Upper lobe of left lung (tissue), 6 donors: ENCODE data around the gene CLNK. TPM values are rescaled to one million over a fixed set of nuclear protein-coding genes. Genes with fewer than 3 reads are reported as not detected.

Experiments used
- ATAC-seq, 2 donors: fragments of 200-7000 bp; cut with Tn5 transposase; one replicate each; pipeline ENCODE4 v1.9.1; 2022; ENCODE audit warnings: mild to moderate bottlenecking in 2 of 2, moderate library complexity in 2 of 2; ENCODE audit not compliant: low FRiP score in 2 of 2
- DNase-seq, 2 donors: peaks; one replicate each; pipeline ENCODE4 v3.0.0-alpha.2; 2019 to 2020
- H3K27ac ChIP-seq, 4 donors: fragments of 200-600 bp; sonication (generic); one replicate each; pipeline ENCODE4 v1.5.1; 2016 to 2019
- H3K27me3 ChIP-seq, 4 donors: fragments of 200-600 bp; sonication (generic); one replicate each; pipeline ENCODE4 v1.5.1; 2017 to 2019
- H3K36me3 ChIP-seq, 4 donors: fragments of 200-600 bp; sonication (generic); one replicate each; pipeline ENCODE4 v1.5.1; 2016 to 2019
- H3K4me1 ChIP-seq, 4 donors: fragments of 200-600 bp; sonication (generic); one replicate each; pipeline ENCODE4 v1.5.1; 2018 to 2019
- H3K4me3 ChIP-seq, 4 donors: fragments of 200-600 bp; sonication (generic); one replicate each; pipeline ENCODE4 v1.5.1; 2017 to 2019; ENCODE audit warnings: mild to moderate bottlenecking in 2 of 4, moderate library complexity in 1 of 4
- H3K9me3 ChIP-seq, 4 donors: fragments of 200-600 bp; sonication (generic); one replicate each; pipeline ENCODE4 v1.5.1; 2018 to 2019
- CTCF ChIP-seq, 6 experiments: fragments of 450-650 bp in 4 of 6; fragments of 200-600 bp in 2 of 6; sonication (generic) in 2 of 6; IDR thresholded peaks; one replicate each; pipeline ENCODE4 v1.5.1; 2016 to 2019; ENCODE audit warnings: antibody characterized with exemption in 6 of 6
- EP300 ChIP-seq, 4 donors: sonication (generic); formaldehyde crosslinking; IDR thresholded peaks; one replicate each; pipeline ENCODE4 v1.5.1; 2017; ENCODE audit warnings: antibody characterized with exemption in 4 of 4, control low read depth in 2 of 4
- POLR2A ChIP-seq, 4 donors: fragments of 450-650 bp; IDR thresholded peaks; one replicate each; pipeline ENCODE4 v1.5.1; 2016 to 2017; ENCODE audit warnings: antibody characterized with exemption in 4 of 4, mild to moderate bottlenecking in 2 of 4
- POLR2AphosphoS5 ChIP-seq, 2 donors: sonication (generic); formaldehyde crosslinking; IDR thresholded peaks; one replicate each; pipeline ENCODE4 v1.5.1; 2017; ENCODE audit warnings: antibody characterized with exemption in 2 of 2
- WGBS, 2 donors: methylation state at CpG; one replicate each; pipeline ENCODE4 v1.1.5; 2017 to 2018; 5-methylcytosine and 5-hydroxymethylcytosine counted together
- total RNA-seq, 6 donors: library from RNA; depleted of rRNA in 4 of 6; stranded (reverse); fragments of >200 nt in 4 of 6; gene quantifications; one replicate each; pipeline versions ENCODE4 v1.1.0 to v1.2.1, GENCODE V29; 2016 to 2021
- donor health status: DM: no; HTN: no; CAD: no; lungs with moderate emphysema.
- donor health status: DM: no; HTN: yes; CAD: no; lungs with severe emphysema.

CLNK gene
- total RNA-seq, 6 donors from 2014 or later = 0.14 to 0.69 (median 0.20) TPM; not detected in 3

GRCh38 chr4:10696253-10696652, 11.7 kb upstream of the CLNK start:
- DNase-seq = no peak
- no peaks in the 10 kb centered on the region for H3K9me3 ChIP-seq
- no peaks in the 10 kb centered on the region for H3K36me3 ChIP-seq
- no peak overlapping the region for H3K4me3 ChIP-seq
- H3K4me1 ChIP-seq = no peaks in the 10 kb centered on the region
- 92 to 97% methylated on average over 4 of the region's 4 CpGs for WGBS, 2 donors
- no peaks in the 10 kb centered on the region for H3K27me3 ChIP-seq
- TF ChIP-seq EP300 (IDR thresholded peaks at IDR 0.05) (no peak), POLR2A (IDR thresholded peaks at IDR 0.05) (no peak), POLR2AphosphoS5 (IDR thresholded peaks at IDR 0.05) (no peak), CTCF (IDR thresholded peaks at IDR 0.05) (no peak)
- no peak for ATAC-seq
- no peak overlapping the region for H3K27ac ChIP-seq

- no peak for ATAC-seq
- Histone ChIP-seq H3K27ac (no peak overlapping the region), H3K27me3 (no peaks in the 10 kb centered on the region), H3K4me1 (no peaks in the 10 kb centered on the region), H3K9me3 (no peaks in the 10 kb centered on the region), H3K36me3 (no peaks in the 10 kb centered on the region), H3K4me3 (no peak overlapping the region)
- 85 to 96% methylated on average over 1 of the region's 1 CpG for WGBS, 2 donors
- TF ChIP-seq POLR2A (IDR thresholded peaks at IDR 0.05) (no peak), EP300 (IDR thresholded peaks at IDR 0.05) (no peak), POLR2AphosphoS5 (IDR thresholded peaks at IDR 0.05) (no peak), CTCF (IDR thresholded peaks at IDR 0.05) (no peak)
- no peak for DNase-seq
Measured at GRCh38 chr4:10694828-10695209, 10.3 kb upstream of the CLNK start.

- WGBS, 2 donors = 81 to 90% methylated on average over 6 of the region's 6 CpGs
- TF ChIP-seq EP300 (IDR thresholded peaks at IDR 0.05) = no peak
- TF ChIP-seq CTCF (IDR thresholded peaks at IDR 0.05) = no peak
- no peak for TF ChIP-seq POLR2AphosphoS5 (IDR thresholded peaks at IDR 0.05)
- TF ChIP-seq POLR2A (IDR thresholded peaks at IDR 0.05) = no peak
Measured at GRCh38 chr4:10694151-10694827, 9.7 kb upstream of the CLNK start.

GRCh38 chr4:10691651-10692050, 7.1 kb upstream of the CLNK start:
- TF ChIP-seq POLR2A (IDR thresholded peaks at IDR 0.05) (no peak), CTCF (IDR thresholded peaks at IDR 0.05) (no peak), EP300 (IDR thresholded peaks at IDR 0.05) (no peak), POLR2AphosphoS5 (IDR thresholded peaks at IDR 0.05) (no peak)
- Histone ChIP-seq H3K27ac (no peak overlapping the region), H3K9me3 (no peaks in the 10 kb centered on the region), H3K36me3 (no peaks in the 10 kb centered on the region), H3K4me1 (no peaks in the 10 kb centered on the region), H3K4me3 (no peak overlapping the region), H3K27me3 (no peaks in the 10 kb centered on the region)
- ATAC-seq (no peak), DNase-seq (no peak)
- WGBS, 2 donors = 80% methylated on average over 2 of the region's 2 CpGs

More at GRCh38 chr4:10694151-10694827, 9.7 kb upstream of the CLNK start:
- no peaks in the 10 kb centered on the region for H3K27me3 ChIP-seq
- no peaks in the 10 kb centered on the region for H3K36me3 ChIP-seq
- H3K4me3 ChIP-seq = no peak overlapping the region
- DNase-seq = no peak
- H3K27ac ChIP-seq = no peak overlapping the region
- H3K9me3 ChIP-seq = no peaks in the 10 kb centered on the region
- no peak for ATAC-seq
- H3K4me1 ChIP-seq = no peaks in the 10 kb centered on the region
